GM20000 (cell line): ENCODE results near the gene JAG1.

Experiments
- DNase-seq: peaks from one replicate; pipeline ENCODE4 v3.0.0; 2012; ENCODE audit warnings: low spot score
- TF ChIP-seq, protein P1 (sequence below): IDR thresholded peaks from 2 replicates; pipeline ENCODE4 v1.5.1; 2012; ENCODE audit warnings: mild to moderate bottlenecking, control low read depth; ENCODE audit errors: extremely low read depth, missing control alignments

Gene JAG1

DNA sequence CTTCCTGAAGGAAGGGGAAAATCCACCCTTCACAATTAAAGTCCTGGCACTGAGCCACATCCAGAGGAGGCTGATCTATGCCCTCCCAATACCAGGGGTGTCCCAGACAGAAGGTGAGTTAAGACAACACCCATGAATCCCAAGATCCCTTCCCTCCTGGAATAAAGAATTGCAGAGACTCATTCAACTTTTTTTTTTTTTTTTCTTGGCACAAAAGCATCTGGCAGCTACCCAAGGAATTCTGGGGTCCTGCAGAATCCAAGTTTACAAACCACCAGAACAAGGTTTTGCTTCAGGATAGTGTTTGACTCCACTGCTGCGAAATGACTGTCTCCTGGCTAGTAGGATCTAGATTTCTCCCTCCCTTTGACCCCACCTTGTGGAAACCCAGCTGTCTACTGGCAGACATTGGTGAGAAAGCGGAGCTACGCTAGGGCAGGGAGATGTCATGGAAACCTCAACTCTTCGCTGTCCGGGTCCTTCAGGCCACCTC, 37.4 kb downstream of the JAG1 start:
- TF ChIP-seq, protein P1, sequence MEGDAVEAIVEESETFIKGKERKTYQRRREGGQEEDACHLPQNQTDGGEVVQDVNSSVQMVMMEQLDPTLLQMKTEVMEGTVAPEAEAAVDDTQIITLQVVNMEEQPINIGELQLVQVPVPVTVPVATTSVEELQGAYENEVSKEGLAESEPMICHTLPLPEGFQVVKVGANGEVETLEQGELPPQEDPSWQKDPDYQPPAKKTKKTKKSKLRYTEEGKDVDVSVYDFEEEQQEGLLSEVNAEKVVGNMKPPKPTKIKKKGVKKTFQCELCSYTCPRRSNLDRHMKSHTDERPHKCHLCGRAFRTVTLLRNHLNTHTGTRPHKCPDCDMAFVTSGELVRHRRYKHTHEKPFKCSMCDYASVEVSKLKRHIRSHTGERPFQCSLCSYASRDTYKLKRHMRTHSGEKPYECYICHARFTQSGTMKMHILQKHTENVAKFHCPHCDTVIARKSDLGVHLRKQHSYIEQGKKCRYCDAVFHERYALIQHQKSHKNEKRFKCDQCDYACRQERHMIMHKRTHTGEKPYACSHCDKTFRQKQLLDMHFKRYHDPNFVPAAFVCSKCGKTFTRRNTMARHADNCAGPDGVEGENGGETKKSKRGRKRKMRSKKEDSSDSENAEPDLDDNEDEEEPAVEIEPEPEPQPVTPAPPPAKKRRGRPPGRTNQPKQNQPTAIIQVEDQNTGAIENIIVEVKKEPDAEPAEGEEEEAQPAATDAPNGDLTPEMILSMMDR = no peak
- no peak for DNase-seq

DNA sequence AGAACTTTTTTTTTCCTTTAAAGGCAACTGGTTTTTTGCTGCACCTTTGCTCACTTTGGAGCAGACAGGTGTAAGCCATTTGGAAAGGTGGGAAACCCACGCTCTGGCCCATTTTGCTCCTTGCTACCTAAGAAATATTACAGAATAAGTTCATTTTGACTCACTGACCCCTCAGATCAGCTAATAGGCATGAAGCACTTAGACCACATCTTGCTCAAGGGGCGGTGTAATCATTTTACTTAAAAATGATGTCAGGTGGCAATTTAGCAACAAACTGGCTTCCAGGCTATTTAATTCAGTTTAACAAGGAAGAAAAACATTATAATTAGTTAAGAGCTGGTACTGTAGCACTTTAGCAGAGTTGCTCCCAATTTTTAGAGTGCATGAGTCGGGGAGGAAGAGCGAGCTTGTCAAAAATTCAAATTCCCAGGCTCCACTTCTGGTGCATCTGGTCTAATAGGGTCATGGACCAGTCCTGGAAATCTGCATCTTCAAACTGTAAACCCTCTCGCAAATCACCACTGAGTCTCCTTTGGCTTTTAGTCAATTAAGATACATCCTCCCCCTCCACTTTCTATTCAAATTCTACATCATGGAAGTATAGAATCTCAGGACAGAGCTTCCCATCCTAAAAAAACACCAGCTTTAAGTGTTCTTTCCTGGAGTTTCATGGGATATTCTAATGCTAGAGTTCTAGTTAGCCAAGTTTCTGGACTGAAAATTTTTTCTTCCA, 38.2 kb downstream of the JAG1 start:
- TF ChIP-seq, protein P1 = no peak
- no peak for DNase-seq

DNA sequence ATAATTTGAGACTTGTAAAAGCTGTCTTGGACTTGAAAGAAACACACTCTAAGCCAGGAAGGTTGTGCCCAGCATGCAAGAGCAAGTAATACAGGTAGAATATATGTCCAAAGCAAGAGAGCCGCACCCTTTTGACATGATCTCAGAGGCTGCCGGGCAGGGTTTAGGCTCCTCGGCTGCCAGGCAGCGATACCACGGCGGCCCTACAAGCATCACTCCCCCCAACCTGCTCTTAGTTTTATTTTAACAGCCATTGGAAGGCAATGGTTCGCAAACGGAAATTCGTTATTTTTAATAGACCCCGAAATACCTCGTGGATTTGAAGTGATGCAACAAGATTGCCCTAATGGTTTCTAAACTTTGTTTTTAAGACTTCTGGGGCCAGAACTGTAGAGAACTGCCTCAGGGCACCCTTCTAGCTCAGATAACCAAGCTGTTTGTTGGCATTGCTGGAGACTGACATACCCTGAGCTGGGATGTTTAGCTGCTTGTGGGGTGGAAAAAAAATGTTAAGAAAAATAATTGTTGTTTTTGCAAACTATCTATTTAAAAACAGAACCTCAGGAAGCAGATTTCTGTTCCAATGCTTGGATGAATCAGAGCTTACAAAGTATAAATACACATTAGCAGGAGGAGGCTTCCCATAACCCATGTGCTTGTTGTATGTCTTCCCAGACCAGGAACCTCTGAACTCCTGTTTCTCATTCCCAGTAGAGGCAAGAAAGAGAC, 39.0 kb downstream of the JAG1 start:
- TF ChIP-seq, protein P1 = no peak
- DNase-seq = no peak

DNA sequence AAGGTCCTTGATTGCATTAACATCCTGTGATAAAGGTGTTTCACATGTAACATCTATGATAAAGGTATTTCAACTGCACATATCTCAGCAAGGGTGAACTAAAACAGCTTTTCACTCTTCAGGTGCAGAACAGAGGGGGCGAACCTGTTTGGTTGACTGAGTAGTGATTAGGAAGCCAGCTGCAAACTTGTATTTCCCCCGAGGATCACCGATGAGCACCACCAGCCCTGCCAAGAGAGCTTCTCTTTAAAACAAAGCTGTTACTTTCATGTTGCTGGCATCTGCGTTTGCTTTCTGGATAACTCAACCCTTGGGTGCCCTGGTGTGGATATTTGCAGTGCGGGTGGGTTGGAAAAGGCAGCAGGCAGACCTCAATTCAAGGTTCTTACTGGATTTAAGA, 39.6 kb downstream of the JAG1 start:
- TF ChIP-seq, protein P1 = no peak
- DNase-seq = no peak

DNA sequence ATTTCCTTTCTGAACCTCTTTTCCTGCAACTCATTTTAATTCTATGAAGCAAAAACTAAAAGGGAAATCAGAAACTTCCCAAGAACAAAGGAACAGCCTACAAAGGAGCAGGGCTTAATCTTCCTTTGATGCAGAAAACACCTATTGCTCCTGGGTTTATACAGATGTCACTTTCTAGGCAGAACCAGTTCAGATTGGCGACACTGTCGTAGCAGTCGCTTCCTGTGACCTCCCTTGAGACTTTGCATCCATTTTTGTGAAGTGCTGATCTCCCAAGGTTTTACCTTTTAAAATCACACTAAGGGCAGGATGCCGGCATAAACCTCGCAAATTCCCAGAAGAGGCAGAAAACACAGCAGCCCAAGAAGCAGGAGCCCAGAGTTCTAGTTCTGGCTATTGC, 40.1 kb downstream of the JAG1 start:
- TF ChIP-seq, protein P1 = no peak
- no peak for DNase-seq

DNA sequence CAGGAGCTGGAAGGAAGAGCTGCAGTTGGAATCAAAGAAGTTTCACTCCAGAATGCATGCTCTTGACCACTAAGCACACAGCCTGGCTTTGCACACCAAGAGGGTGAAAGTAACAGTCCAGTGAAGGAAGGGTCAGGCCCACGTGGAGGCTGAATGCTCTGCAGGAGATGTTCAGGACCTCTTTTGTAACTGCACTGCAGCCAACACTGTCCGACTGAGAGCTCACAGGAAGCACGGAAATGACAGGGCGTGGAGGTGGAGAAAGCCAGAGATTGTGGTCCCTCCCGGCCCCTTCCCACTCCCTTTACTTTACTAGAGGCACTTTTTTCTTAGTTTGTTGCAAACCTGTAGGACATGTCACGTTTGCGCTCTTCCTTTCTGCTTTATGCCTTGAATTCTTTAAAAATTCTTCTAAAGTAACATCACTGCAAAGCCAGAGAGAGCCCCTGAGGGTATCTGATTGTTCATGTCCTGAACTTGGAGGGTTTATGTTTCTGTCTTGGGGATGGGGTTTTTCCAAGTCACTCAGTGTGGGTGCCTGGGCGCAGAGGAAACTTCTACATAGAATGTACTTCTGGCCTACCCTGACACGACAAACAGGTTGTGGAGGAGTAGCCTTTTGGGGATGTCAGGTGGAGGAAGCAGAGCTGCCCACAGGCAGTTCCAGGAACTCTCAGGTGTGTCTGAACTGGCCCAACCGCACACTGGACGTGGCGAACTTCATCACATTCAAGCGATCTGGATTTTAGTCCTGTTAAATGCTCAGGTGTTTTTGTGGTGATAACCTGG, 40.9 kb downstream of the JAG1 start:
- TF ChIP-seq, protein P1 = no peak
- DNase-seq = no peak
